ENCODE measurements around the gene IDH3A. TPM values are rescaled to one million over a fixed set of nuclear protein-coding genes. Genes with fewer than 3 reads are reported as not detected.

Gene IDH3A
- 100 to 1,000 TPM; 188 to 352 TPM for total RNA-seq

GRCh38 chr15:78149068-78149804, at the start of gene IDH3A:
Gene IDH3A, plus strand, starts transcription at chr15:78149362. Its CDS starts 42 bp downstream, at chr15:78149404.
- TF ChIP-seq CTCF (IDR thresholded peaks at IDR 0.05) = no peak
- H3K4me1 ChIP-seq = peaks cover 0 to 40% of the 10 kb centered on the region in 2 donors
- no peaks in the 10 kb centered on the region for H3K27me3 ChIP-seq

GRCh38 chr15:78100886-78101285, 48.3 kb upstream of the IDH3A start:
- Histone ChIP-seq H3K27me3 (no peaks in the 10 kb centered on the region), H3K4me1 (peaks cover 0 to 4% of the 10 kb centered on the region in 2 donors), H3K4me3 (no peak overlapping the region), H3K27ac (no peak overlapping the region), H3K36me3 (no peaks in the 10 kb centered on the region), H3K9me3 (no peaks in the 10 kb centered on the region)
- no peak for TF ChIP-seq CTCF (IDR thresholded peaks at IDR 0.05)
- DNase-seq (ENCODE audit: low spot score) = no peak

More at GRCh38 chr15:78149068-78149804, at the start of gene IDH3A:
- peak within 1 kb of the TSS; percentile 92 to 94 for H3K4me3 ChIP-seq
- H3K9me3 ChIP-seq = no peaks in the 10 kb centered on the region
- peak within 1 kb of the TSS; percentile 94 to 97 for H3K27ac ChIP-seq
- no peaks in the 10 kb centered on the region for H3K36me3 ChIP-seq
- DNase-seq (ENCODE audit: low spot score) = peak; percentile 98

GRCh38 chr15:78101423-78102105, 47.6 kb upstream of the IDH3A start:
- Histone ChIP-seq H3K27ac (no peak overlapping the region), H3K4me1 (peaks cover 0 to 4% of the 10 kb centered on the region in 2 donors), H3K36me3 (no peaks in the 10 kb centered on the region), H3K4me3 (no peak overlapping the region), H3K27me3 (no peaks in the 10 kb centered on the region), H3K9me3 (no peaks in the 10 kb centered on the region)
- no peak for DNase-seq (ENCODE audit: low spot score)
- TF ChIP-seq CTCF (IDR thresholded peaks at IDR 0.05) = no peak

- DNase-seq (ENCODE audit: low spot score) = no peak
- H3K4me1 ChIP-seq = peaks cover 0 to 4% of the 10 kb centered on the region in 2 donors
- no peaks in the 10 kb centered on the region for H3K27me3 ChIP-seq
- no peaks in the 10 kb centered on the region for H3K9me3 ChIP-seq
- TF ChIP-seq CTCF (IDR thresholded peaks at IDR 0.05) = no peak
- no peaks in the 10 kb centered on the region for H3K36me3 ChIP-seq
- H3K4me3 ChIP-seq = no peak overlapping the region
- H3K27ac ChIP-seq = no peak overlapping the region
Measured at GRCh38 chr15:78102211-78102610, 47.0 kb upstream of the IDH3A start.

GRCh38 chr15:78102741-78103140, 46.4 kb upstream of the IDH3A start:
- Histone ChIP-seq H3K27me3 (no peaks in the 10 kb centered on the region), H3K27ac (no peak overlapping the region), H3K9me3 (no peaks in the 10 kb centered on the region), H3K4me3 (no peak overlapping the region), H3K4me1 (peaks cover 0 to 4% of the 10 kb centered on the region in 2 donors), H3K36me3 (no peaks in the 10 kb centered on the region)
- no peak for DNase-seq (ENCODE audit: low spot score)
- TF ChIP-seq CTCF (IDR thresholded peaks at IDR 0.05) = no peak
